PC-9 (cell line): ENCODE results near the gene IFITM1. TPM values are rescaled to one million over a fixed set of nuclear protein-coding genes. Genes with fewer than 3 reads are reported as not detected.
"Not testable (repeated sequence)": the region's sequence is repeated elsewhere in the genome, so short reads cannot be mapped to it uniquely, and the experiment has no call there.

Source experiments
- BruUV-seq: library from RNA; stranded (reverse); fragments of 400-500 nt; replicated peaks from 2 replicates; lab custom pipeline; 2021; lab: Mats Ljungman, UMichigan
- CTCF ChIA-PET: fragments of 300-600 bp; sonication (Branson Sonifier 250); formaldehyde crosslinking; loops from one replicate; lab custom pipeline; 2022; ENCODE audit warnings: antibody characterized with exemption; lab: Charles Lee
- POLR2A ChIA-PET: fragments of 300-600 bp; sonication (Branson Sonifier 250); formaldehyde crosslinking; loops from one replicate; lab custom pipeline; 2022; ENCODE audit warnings: antibody characterized with exemption; ENCODE audit not compliant: unreplicated experiment; lab: Charles Lee
- DNase-seq, 2 experiments: peaks; one replicate each; pipeline versions ENCODE4 v3.0.0 to v3.0.0-alpha.2; 2015 to 2022; ENCODE audit warnings: mixed read lengths in 1 of 2
- H2AFZ ChIP-seq: fragments of 200-600 bp; sonication (generic); 2 replicates; pipeline ENCODE4 v1.8.1; 2017; ENCODE audit warnings: antibody characterized with exemption
- H3F3A ChIP-seq: fragments of 200-600 bp; sonication (generic); 2 replicates; pipeline ENCODE4 v1.8.1; 2017; ENCODE audit warnings: antibody characterized with exemption, mild to moderate bottlenecking, low read depth; ENCODE audit not compliant: insufficient read depth
- H3K27ac ChIP-seq: fragments of 200-600 bp; sonication (generic); 2 replicates; pipeline ENCODE4 v1.6.1; 2016; ENCODE audit warnings: mixed run types
- H3K27me3 ChIP-seq: fragments of 200-600 bp; sonication (generic); 2 replicates; pipeline ENCODE4 v1.6.1; 2016; ENCODE audit warnings: low read depth, mixed run types; ENCODE audit not compliant: insufficient read depth
- H3K36me3 ChIP-seq: fragments of 200-600 bp; sonication (generic); 2 replicates; pipeline ENCODE4 v1.6.1; 2016; ENCODE audit warnings: low read depth, mixed run types
- H3K4me1 ChIP-seq: fragments of 200-600 bp; sonication (generic); replicated peaks from 2 replicates; pipeline ENCODE4 v1.6.1; 2016; ENCODE audit warnings: mixed run types; ENCODE audit not compliant: insufficient read depth
- H3K4me2 ChIP-seq: fragments of 200-600 bp; sonication (generic); 2 replicates; pipeline ENCODE4 v1.6.1; 2017; ENCODE audit warnings: mixed run types
- H3K4me3 ChIP-seq: fragments of 200-600 bp; sonication (generic); 2 replicates; pipeline ENCODE4 v1.6.1; 2016; ENCODE audit warnings: mixed run types
- H3K79me2 ChIP-seq: fragments of 200-600 bp; sonication (generic); 2 replicates; pipeline ENCODE4 v1.6.1; 2017; ENCODE audit warnings: low read depth, mixed run types
- H3K9me2 ChIP-seq: fragments of 200-600 bp; sonication (generic); 2 replicates; pipeline ENCODE4 v1.8.1; 2017; ENCODE audit warnings: mild to moderate bottlenecking; ENCODE audit not compliant: insufficient read depth
- H3K9me3 ChIP-seq: fragments of 200-600 bp; sonication (generic); 2 replicates; pipeline ENCODE4 v1.8.1; 2016; ENCODE audit warnings: low read depth; ENCODE audit not compliant: insufficient read depth
- H4K20me1 ChIP-seq: fragments of 200-600 bp; sonication (generic); 2 replicates; pipeline ENCODE4 v1.8.1; 2017; ENCODE audit not compliant: insufficient read depth
- CTCF ChIP-seq: fragments of 200-600 bp; sonication (generic); conservative IDR thresholded peaks from 2 replicates; pipeline ENCODE4 v1.6.1; 2017; ENCODE audit warnings: mixed run types, antibody characterized with exemption, mild to moderate bottlenecking, moderate library complexity
- EZH2 ChIP-seq: fragments of 200-600 bp; sonication (generic); IDR thresholded peaks from 2 replicates; pipeline ENCODE4 v1.8.0; 2017; ENCODE audit warnings: antibody characterized with exemption, low read depth
- intact Hi-C: fragments of 100-400 bp; cut with micrococcal nuclease; formaldehyde crosslinking; loops from one replicate; pipeline ENCODE4 v1.10.0; 2022; ENCODE audit not compliant: unreplicated experiment
- total RNA-seq: library from RNA; stranded (reverse); gene quantifications from 2 replicates; pipeline ENCODE4 v1.2.3, GENCODE V29; 2021

Gene IFITM1
- total RNA-seq, 1 experiment from 2014 or later, result 9.5 TPM

GRCh38 chr11:306645-307371 is 7.0 kb upstream of the IFITM1 start:
- DNase-seq, result no peak
- ChIA-PET CTCF (interaction anchor here (0.6 kb wide), 1 partner anchor 57 kb away, joined by 4 read pairs; no protein-coding TSS in a partner anchor), POLR2A (no interaction called here)
- H3K4me1 ChIP-seq, result peaks cover 10% of the 10 kb centered on the region
- H3K27me3 ChIP-seq, result no peaks in the 10 kb centered on the region
- no peaks in the 10 kb centered on the region for H3K79me2 ChIP-seq
- no peak overlapping the region for H3K4me2 ChIP-seq
- H3K4me3 ChIP-seq, result no peak overlapping the region
- H4K20me1 ChIP-seq, result no peaks in the 10 kb centered on the region
- H3K27ac ChIP-seq, result no peak overlapping the region
- intact Hi-C loops, result loop anchor here (5.0 kb wide), 2 partner anchors 50 to 140 kb away; no protein-coding TSS in a partner anchor
- H3K36me3 ChIP-seq, result no peaks in the 10 kb centered on the region
- no peaks in the 10 kb centered on the region for H3K9me2 ChIP-seq
- H3F3A ChIP-seq, result peaks cover 6% of the 10 kb centered on the region; the same call in 1 of the 2 replicates
- no peak overlapping the region for H2AFZ ChIP-seq
- no peaks in the 10 kb centered on the region for H3K9me3 ChIP-seq
- no TSS peak for BruUV-seq
- TF ChIP-seq EZH2 (no peak), CTCF (no peak)

- intact Hi-C loops, result loop anchor here (5.0 kb wide), 2 partner anchors 49 to 139 kb away; no protein-coding TSS in a partner anchor
- H3K4me1 ChIP-seq, CTCF ChIA-PET, H3K27me3 ChIP-seq, H3K27ac ChIP-seq, H3K4me3 ChIP-seq, H3K79me2 ChIP-seq, BruUV-seq, H3K36me3 ChIP-seq, H4K20me1 ChIP-seq, H3K9me3 ChIP-seq, DNase-seq, H3F3A ChIP-seq, H3K4me2 ChIP-seq, POLR2A ChIA-PET, H2AFZ ChIP-seq, H3K9me2 ChIP-seq: not testable (repeated sequence)
These were observed 5.8 kb upstream of the IFITM1 start, which contains the start of gene IFITM2 for GRCh38 chr11:307766-308708. TSS of gene IFITM2 (plus strand) at chr11:307816. CDS start at chr11:308193, 377 bp downstream.

GRCh38 chr11:308740-309665 is 4.8 kb upstream of the IFITM1 start:
- H3K9me2 ChIP-seq, H3K27ac ChIP-seq, POLR2A ChIA-PET, H3F3A ChIP-seq, H3K9me3 ChIP-seq, H3K36me3 ChIP-seq, H3K79me2 ChIP-seq, H3K4me1 ChIP-seq, H3K27me3 ChIP-seq, H2AFZ ChIP-seq, CTCF ChIA-PET, H4K20me1 ChIP-seq, H3K4me3 ChIP-seq: not testable (repeated sequence)
- DNase-seq, result peak; percentile 70 to 72
- intact Hi-C loops, result loop anchor here (5.0 kb wide), 2 partner anchors 48 to 138 kb away; no protein-coding TSS in a partner anchor
- TSS peak; percentile 68 for BruUV-seq
- H3K4me2 ChIP-seq, result peak overlapping the region; percentile 31; the same call in 1 of the 2 replicates

GRCh38 chr11:309979-310572 is 3.8 kb upstream of the IFITM1 start:
- H3F3A ChIP-seq, BruUV-seq, POLR2A ChIA-PET, H3K36me3 ChIP-seq, H3K4me3 ChIP-seq, H3K79me2 ChIP-seq, CTCF ChIA-PET, H4K20me1 ChIP-seq, H3K27ac ChIP-seq, H3K9me2 ChIP-seq, H3K27me3 ChIP-seq, DNase-seq, H2AFZ ChIP-seq, H3K9me3 ChIP-seq, H3K4me1 ChIP-seq: not testable (repeated sequence)
- peak overlapping the region; percentile 31; the same call in 1 of the 2 replicates for H3K4me2 ChIP-seq
- intact Hi-C loops, result loop anchor here (5.0 kb wide), 2 partner anchors 47 to 137 kb away; no protein-coding TSS in a partner anchor

- H3K4me3 ChIP-seq, H3F3A ChIP-seq, H3K9me3 ChIP-seq, CTCF ChIA-PET, H3K4me2 ChIP-seq, H3K27ac ChIP-seq, H3K9me2 ChIP-seq, H3K79me2 ChIP-seq, H3K4me1 ChIP-seq, DNase-seq, H3K36me3 ChIP-seq, H4K20me1 ChIP-seq, H2AFZ ChIP-seq, intact Hi-C loops, BruUV-seq, H3K27me3 ChIP-seq, POLR2A ChIA-PET: not testable (repeated sequence)
These were observed 2.7 kb upstream of the IFITM1 start for GRCh38 chr11:311013-311748.
